VCaP (cell line): ENCODE data around the gene RAP1GDS1.
"Not testable (repeated sequence)": the region's sequence is repeated elsewhere in the genome, so short reads cannot be mapped to it uniquely, and the experiment has no call there.

Experiments
- H3K27ac ChIP-seq: fragments of 450-650 bp; 2 replicates; pipeline ENCODE4 v1.5.1; 2017
- TF ChIP-seq, protein P1 (sequence below): fragments of 450-650 bp; conservative IDR thresholded peaks from 2 replicates; pipeline ENCODE4 v1.5.1; 2017; ENCODE audit warnings: mild to moderate bottlenecking, moderate library complexity

The RAP1GDS1 gene

DNA sequence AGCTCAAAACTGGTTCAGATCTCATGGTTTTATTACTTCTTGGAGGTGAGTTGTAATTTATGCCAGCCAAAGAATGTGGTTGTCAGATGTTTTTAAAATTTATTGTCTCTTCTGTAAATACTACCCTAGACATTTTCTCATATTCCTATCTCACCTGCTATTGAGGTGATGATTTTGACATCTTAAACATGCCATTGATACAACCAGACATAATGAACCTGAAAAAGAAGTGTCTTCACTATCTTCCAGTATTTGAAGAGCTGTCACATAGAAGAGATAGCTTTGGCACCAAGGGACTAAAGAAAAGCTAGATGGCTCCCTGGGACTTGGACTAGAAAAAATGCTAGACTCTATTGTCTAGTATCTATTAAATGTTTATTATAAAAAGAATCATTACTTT lies 155.7 kb downstream of the RAP1GDS1 start:
- no peak overlapping the region for H3K27ac ChIP-seq
- TF ChIP-seq, protein P1, sequence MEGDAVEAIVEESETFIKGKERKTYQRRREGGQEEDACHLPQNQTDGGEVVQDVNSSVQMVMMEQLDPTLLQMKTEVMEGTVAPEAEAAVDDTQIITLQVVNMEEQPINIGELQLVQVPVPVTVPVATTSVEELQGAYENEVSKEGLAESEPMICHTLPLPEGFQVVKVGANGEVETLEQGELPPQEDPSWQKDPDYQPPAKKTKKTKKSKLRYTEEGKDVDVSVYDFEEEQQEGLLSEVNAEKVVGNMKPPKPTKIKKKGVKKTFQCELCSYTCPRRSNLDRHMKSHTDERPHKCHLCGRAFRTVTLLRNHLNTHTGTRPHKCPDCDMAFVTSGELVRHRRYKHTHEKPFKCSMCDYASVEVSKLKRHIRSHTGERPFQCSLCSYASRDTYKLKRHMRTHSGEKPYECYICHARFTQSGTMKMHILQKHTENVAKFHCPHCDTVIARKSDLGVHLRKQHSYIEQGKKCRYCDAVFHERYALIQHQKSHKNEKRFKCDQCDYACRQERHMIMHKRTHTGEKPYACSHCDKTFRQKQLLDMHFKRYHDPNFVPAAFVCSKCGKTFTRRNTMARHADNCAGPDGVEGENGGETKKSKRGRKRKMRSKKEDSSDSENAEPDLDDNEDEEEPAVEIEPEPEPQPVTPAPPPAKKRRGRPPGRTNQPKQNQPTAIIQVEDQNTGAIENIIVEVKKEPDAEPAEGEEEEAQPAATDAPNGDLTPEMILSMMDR: no peak

DNA sequence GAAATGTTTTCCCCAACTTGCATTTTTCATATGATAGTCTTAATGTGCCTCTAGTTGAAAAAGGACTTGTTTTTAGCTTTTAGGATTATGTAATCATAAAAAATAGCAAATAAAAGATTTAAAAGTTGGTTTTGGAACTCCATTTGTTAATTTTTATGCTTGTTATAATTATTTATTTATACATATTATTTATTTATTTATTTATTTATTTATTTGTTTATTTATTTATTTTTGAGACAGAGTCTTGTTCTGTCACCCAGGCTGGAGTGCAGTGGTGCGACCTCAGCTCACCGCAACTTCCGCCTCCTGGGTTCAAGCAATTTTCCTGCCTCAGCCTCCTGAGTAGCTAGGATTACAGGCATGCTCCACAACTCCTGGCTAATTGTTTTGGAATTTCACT lies 159.0 kb downstream of the RAP1GDS1 start:
- H3K27ac ChIP-seq: not testable (repeated sequence)

DNA sequence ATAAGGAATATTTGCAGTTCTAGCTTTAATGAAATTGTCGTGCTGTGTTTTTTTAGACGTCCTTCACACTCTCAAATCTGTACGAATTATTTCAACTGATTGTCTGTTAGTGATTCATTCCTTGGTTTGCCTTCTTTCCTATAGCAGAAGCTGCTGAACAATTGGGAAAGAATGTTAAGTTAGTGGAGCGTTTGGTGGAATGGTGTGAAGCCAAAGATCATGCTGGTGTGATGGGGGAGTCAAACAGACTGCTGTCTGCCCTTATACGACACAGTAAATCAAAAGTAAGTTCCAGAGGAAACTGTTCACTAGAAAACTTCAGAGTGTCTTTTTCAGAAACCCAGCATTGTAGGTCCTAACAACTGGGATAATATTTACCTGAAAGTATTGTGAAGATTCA lies 159.9 kb downstream of the RAP1GDS1 start:
- TF ChIP-seq, protein P1: no peak
- H3K27ac ChIP-seq: no peak overlapping the region

DNA sequence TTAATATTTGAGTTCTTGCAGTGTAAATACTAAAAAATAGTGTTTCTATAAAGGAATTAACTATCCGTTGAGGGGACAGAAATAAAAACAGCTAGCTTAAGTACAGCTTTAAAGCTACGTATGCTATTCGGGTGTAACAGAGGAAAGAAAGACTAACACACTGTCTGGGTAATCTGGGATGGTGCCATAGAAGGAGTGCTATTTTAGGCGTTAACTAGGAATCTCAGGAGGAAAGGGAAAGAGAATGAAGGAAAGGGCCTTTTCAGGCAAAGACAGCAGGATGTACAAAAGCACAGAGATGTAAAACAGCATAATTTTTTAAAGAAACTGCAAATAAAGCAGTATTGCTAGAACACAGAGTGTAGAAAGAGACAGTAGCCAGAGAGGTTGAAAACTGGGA lies 161.8 kb downstream of the RAP1GDS1 start:
- H3K27ac ChIP-seq: no peak overlapping the region
- TF ChIP-seq, protein P1: no peak

DNA sequence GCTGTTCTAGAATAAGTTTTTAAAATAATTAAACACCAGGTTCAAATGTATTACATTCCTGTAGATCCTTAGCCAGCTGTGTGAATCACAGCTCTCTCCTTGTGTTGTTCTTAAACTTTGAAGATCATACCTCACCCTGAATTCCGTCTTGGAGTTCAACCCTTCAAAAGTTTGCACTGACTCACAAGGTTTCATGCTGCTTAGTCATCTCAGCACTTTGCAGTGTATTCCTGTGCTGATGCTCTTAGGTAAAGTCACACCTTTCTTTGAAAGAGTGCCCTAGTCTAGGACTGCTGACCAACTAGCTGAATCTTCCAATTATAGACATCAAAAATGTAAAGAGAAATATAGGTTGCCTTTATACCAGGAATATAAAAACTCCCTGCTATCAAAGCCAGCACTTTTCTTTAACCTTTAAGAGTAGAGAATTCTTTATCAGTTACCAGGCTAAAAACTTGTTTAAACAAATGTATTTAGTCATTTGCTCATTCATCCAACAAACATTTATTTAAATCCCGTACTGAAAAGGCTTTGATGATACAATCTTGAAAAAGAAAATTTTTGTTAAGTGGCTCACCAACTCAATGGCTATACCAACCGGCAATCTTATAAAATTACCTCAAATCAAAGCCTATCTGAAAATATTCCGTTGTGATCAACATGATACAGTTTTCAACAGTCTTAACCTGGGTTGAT lies 169.7 kb downstream of the RAP1GDS1 start:
- TF ChIP-seq, protein P1: no peak
- no peak overlapping the region for H3K27ac ChIP-seq

DNA sequence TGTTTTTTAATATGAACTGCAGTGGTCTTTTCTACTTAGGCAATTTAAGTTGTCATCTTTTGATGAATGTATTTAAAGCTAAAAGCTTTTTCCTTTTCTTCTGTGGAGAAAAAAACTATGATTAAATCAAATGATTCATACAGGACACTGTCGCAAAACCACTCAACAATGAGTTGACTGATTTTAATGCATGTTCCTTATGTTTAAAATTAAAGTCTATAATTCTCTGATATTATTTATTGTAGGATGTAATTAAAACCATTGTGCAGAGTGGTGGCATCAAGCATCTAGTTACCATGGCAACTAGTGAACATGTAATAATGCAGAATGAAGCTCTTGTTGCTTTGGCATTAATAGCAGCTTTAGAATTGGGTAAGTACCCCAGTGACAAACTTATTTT lies 172.5 kb downstream of the RAP1GDS1 start:
- TF ChIP-seq, protein P1: no peak
- H3K27ac ChIP-seq: no peak overlapping the region

DNA sequence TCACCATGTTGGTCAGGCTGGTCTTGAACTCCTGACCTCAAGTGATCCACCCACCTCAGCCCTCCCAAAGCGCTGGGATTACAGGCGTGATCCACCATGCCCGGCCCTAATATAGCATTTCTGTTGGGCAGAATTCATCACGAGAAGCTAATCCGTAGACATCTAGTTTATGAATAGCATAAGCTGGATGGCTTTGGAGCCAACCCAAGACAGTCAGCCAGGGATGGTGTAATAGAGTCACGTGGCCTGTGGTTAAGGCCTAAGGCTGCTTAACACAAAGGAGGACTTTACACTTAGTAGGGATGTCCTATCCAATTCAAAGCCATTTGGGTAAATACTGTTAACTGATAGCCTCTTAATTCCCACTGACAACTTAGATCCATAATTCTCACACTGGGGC lies 173.6 kb downstream of the RAP1GDS1 start:
- TF ChIP-seq, protein P1: no peak

DNA sequence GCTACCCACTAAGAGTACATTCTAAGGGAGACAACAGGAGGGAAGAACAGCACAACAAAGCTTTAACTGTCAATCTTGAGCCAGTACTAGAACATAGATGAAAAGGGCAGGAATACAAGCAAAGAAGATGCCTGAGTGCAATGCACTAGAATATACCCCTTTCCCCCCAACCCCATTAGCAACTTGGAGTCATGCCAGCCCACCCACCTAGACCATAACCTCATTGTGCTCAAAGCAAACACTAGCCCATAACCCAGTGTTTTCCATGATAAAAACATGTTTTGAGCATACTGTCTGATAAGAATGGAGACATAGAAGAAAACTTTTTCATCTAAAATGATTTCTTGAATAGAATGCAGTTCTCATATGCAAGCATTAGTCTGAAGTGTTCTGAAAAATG lies 183.2 kb downstream of the RAP1GDS1 start:
- TF ChIP-seq, protein P1: no peak
- no peak overlapping the region for H3K27ac ChIP-seq

More for the DNA sequence above, 173.6 kb downstream of the RAP1GDS1 start:
- no peak overlapping the region for H3K27ac ChIP-seq
